Adrenal gland (tissue), 12 donors: ENCODE data around the gene KIAA0513. TPM values are rescaled to one million over a fixed set of nuclear protein-coding genes. Genes with fewer than 3 reads are reported as not detected.
A peak's percentile ranks its signal among the peaks of the same experiment; 100 is the strongest.

Experiments used
- DNase-seq, 7 donors: peaks; one replicate each; pipeline ENCODE4 v3.0.0-alpha.2; 2019 to 2020
- H3K27ac ChIP-seq, 5 donors: fragments of 200-600 bp; sonication (generic) in 4 of 5; 1 replicate in 3 of 5; 2 replicates in 2 of 5; pipeline versions ENCODE4 v1.5.1 to v1.8.0; 2016 to 2020; ENCODE audit warnings: mild to moderate bottlenecking in 1 of 5
- H3K27me3 ChIP-seq: fragments of 200-600 bp; 2 replicates; pipeline ENCODE4 v1.8.0; 2021
- H3K36me3 ChIP-seq, 2 donors: fragments of 200-600 bp; replicated peaks in 1 of 2; 1 replicate in 1 of 2; 2 replicates in 1 of 2; pipeline versions ENCODE4 v1.5.1 to v1.8.0; 2018 to 2022
- H3K4me1 ChIP-seq, 2 donors: fragments of 200-600 bp; replicated peaks in 1 of 2; 1 replicate in 1 of 2; 2 replicates in 1 of 2; pipeline versions ENCODE4 v1.5.1 to v1.8.0; 2018 to 2021
- H3K4me3 ChIP-seq, 4 donors: fragments of 200-600 bp; sonication (generic) in 3 of 4; one replicate each; pipeline ENCODE4 v1.5.1; 2016 to 2018
- H3K9me3 ChIP-seq, 3 donors: fragments of 200-600 bp; sonication (generic) in 1 of 3; replicated peaks in 1 of 3; 1 replicate in 2 of 3; 2 replicates in 1 of 3; pipeline versions ENCODE4 v1.5.1 to v1.8.0; 2016 to 2021
- POLR2A ChIP-seq, 2 donors: fragments of 450-650 bp; IDR thresholded peaks; one replicate each; pipeline ENCODE4 v1.6.1; 2017; ENCODE audit warnings: antibody characterized with exemption in 2 of 2, mild to moderate bottlenecking in 2 of 2, moderate library complexity in 1 of 2
- WGBS, 4 donors: extraction: QIAGEN DNeasy Blood & Tissue Kit in 2 of 4; methylation state at CpG; one replicate each; pipeline versions ENCODE4 v1.1.5 to v1.1.7; 2013 to 2017; 5-methylcytosine and 5-hydroxymethylcytosine counted together
- intact Hi-C, 2 donors: fragments of 100-400 bp; cut with DNase I; formaldehyde crosslinking; loops; one replicate each; pipeline versions ENCODE4 v1.14.1 to v1.15.0; 2022 to 2023
- polyA plus RNA-seq, 3 donors: library from polyadenylated mRNA; stranded (reverse); fragments of 200-250 nt in 2 of 3; fragments of 350-450 nt in 1 of 3; fragmentation: Illumina TruSeq in 1 of 3; extraction: RNeasy Lipid Tissue Mini Kit (QIAGEN cat#74804) in 1 of 3; gene quantifications; one replicate each; pipeline ENCODE4 v1.2.3, GENCODE V29; 2013 to 2014
- total RNA-seq, 9 donors: library from RNA; depleted of rRNA in 4 of 9; stranded (reverse); fragments of >200 nt in 4 of 9; fragments of 120-200 nt in 1 of 9; fragmentation: NEBNext Ultra II Directional in 1 of 9; extraction: Animal tissue kit (Norgen Biotek cat#: 25700) in 1 of 9; gene quantifications; one replicate each; pipeline versions ENCODE4 v1.1.0 to v1.2.4, GENCODE V29; 2013 to 2023
- TF ChIP-seq, protein P1 (sequence below), 6 experiments: fragments of 450-650 bp in 4 of 6; fragments of 200-600 bp in 2 of 6; sonication (generic) in 1 of 6; IDR thresholded peaks; 1 replicate in 5 of 6; 2 replicates in 1 of 6; pipeline versions ENCODE4 v1.5.1 to v1.8.0; 2016 to 2021; ENCODE audit warnings: antibody characterized with exemption in 6 of 6, mild to moderate bottlenecking in 2 of 6, moderate library complexity in 1 of 6
- donor health status: healthy with polysubstance abuse.
- donor health status: Bipolar disorder and iron deficiency.
- donor health status: DM: yes; HTN: yes; CAD: no.
- donor health status: DM: no; HTN: no; CAD: no.
- donor health status: DM: no; HTN: no; CAD: no.
- donor health status: DM: yes; HTN: yes; CAD: no.

KIAA0513 gene
- total and polyA plus RNA-seq, 12 donors = 7.5 to 36.7 (median 17.8) TPM

DNA sequence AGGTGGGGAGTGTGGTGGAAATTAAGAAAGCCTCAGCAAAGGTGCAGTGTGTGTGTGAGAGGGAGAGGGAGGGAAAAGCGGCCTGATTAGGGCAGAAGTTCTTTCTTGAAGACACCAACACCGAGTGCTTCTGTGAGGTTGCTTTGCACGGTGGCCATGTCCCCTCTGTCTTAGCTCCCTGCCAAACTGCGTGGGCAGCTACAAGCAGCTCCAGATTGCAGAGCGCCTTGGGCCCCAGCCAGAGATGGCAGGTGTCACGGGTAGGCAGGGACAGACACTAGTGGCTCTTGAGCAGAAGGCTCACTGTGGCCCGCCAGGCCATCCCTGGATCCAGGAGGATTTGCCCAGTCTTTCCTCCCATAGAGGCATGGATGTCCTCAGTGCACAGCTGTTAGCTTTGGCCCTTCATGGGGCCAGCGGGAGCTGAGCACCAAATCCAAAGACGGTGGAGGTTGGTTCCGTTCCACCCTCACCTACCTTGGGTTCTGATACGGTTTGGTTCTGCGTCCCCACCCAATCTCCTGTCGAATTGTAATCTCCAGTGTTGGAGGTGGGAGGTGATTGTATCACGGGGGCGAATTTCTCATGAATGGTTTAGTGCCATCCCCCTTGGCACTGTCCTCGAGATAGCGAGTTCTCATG lies 21.4 kb downstream of the KIAA0513 start:
- intact Hi-C loops = no loop called here
- Histone ChIP-seq H3K27me3 (no peaks in the 10 kb centered on the region), H3K36me3 (no peaks in the 10 kb centered on the region), H3K27ac (no peak overlapping the region), H3K9me3 (no peaks in the 10 kb centered on the region), H3K4me1 (peaks cover 0 to 28% of the 10 kb centered on the region in 2 donors), H3K4me3 (no peak overlapping the region)
- no peak for DNase-seq
- WGBS, 4 donors = 90 to 97% (median 94%) methylated on average over 15 to 17 of the region's 17 CpGs
- TF ChIP-seq, protein P1, sequence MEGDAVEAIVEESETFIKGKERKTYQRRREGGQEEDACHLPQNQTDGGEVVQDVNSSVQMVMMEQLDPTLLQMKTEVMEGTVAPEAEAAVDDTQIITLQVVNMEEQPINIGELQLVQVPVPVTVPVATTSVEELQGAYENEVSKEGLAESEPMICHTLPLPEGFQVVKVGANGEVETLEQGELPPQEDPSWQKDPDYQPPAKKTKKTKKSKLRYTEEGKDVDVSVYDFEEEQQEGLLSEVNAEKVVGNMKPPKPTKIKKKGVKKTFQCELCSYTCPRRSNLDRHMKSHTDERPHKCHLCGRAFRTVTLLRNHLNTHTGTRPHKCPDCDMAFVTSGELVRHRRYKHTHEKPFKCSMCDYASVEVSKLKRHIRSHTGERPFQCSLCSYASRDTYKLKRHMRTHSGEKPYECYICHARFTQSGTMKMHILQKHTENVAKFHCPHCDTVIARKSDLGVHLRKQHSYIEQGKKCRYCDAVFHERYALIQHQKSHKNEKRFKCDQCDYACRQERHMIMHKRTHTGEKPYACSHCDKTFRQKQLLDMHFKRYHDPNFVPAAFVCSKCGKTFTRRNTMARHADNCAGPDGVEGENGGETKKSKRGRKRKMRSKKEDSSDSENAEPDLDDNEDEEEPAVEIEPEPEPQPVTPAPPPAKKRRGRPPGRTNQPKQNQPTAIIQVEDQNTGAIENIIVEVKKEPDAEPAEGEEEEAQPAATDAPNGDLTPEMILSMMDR (IDR thresholded peaks at IDR 0.05) = no peak
- no peak for TF ChIP-seq POLR2A (IDR thresholded peaks at IDR 0.05)

- no peak overlapping the region for H3K4me3 ChIP-seq
- intact Hi-C loops = no loop called here
- H3K27ac ChIP-seq = no peak overlapping the region
- H3K27me3 ChIP-seq = no peaks in the 10 kb centered on the region
- DNase-seq = no peak
- no peaks in the 10 kb centered on the region for H3K9me3 ChIP-seq
- H3K4me1 ChIP-seq = peaks cover 2 to 31% of the 10 kb centered on the region in 2 donors
- 92 to 99% (median 97%) methylated on average over 8 to 15 of the region's 15 CpGs for WGBS, 4 donors
- no peaks in the 10 kb centered on the region for H3K36me3 ChIP-seq
- no peak for TF ChIP-seq POLR2A (IDR thresholded peaks at IDR 0.05)
- TF ChIP-seq, protein P1 (IDR thresholded peaks at IDR 0.05) = no peak
These were observed 22.2 kb downstream of the KIAA0513 start for GRCh38 chr16:85049706-85050305.

- Histone ChIP-seq H3K4me1 (peaks cover 12 to 42% of the 10 kb centered on the region in 2 donors), H3K27me3 (no peaks in the 10 kb centered on the region), H3K9me3 (no peaks in the 10 kb centered on the region), H3K36me3 (no peaks in the 10 kb centered on the region), H3K4me3 (no peak overlapping the region), H3K27ac (peak overlapping the region in 1 of 5 donors; percentile 52)
- TF ChIP-seq POLR2A (IDR thresholded peaks at IDR 0.05) = no peak
- TF ChIP-seq, protein P1 (IDR thresholded peaks at IDR 0.05) = no peak
- no peak for DNase-seq
- 66 to 74% (median 71%) methylated on average over 8 of the region's 8 CpGs for WGBS, 4 donors
- intact Hi-C loops = no loop called here
These were observed 23.5 kb downstream of the KIAA0513 start for GRCh38 chr16:85051067-85051581.

GRCh38 chr16:85051683-85052082 lies 24.1 kb downstream of the KIAA0513 start:
- peak overlapping the region in 1 of 5 donors; percentile 52 for H3K27ac ChIP-seq

More at GRCh38 chr16:85051683-85052082, 24.1 kb downstream of the KIAA0513 start:
- H3K9me3 ChIP-seq = no peaks in the 10 kb centered on the region
- 88 to 94% (median 92%) methylated on average over 8 of the region's 8 CpGs for WGBS, 4 donors
- DNase-seq = no peak
- H3K4me1 ChIP-seq = peaks cover 13 to 46% of the 10 kb centered on the region in 2 donors
- TF ChIP-seq POLR2A (IDR thresholded peaks at IDR 0.05) = no peak
- TF ChIP-seq, protein P1 (IDR thresholded peaks at IDR 0.05) = no peak
- no peaks in the 10 kb centered on the region for H3K36me3 ChIP-seq
- H3K27me3 ChIP-seq = no peaks in the 10 kb centered on the region
- intact Hi-C loops = no loop called here
- no peak overlapping the region for H3K4me3 ChIP-seq
